HepG2 (cell line): ENCODE results near the gene TENM3.

ENCODE experiments used
- EP300 ChIP-seq, 3 experiments: sonication (generic) in 1 of 3; formaldehyde crosslinking in 1 of 3; IDR thresholded peaks; 2 replicates each; pipeline versions ENCODE4 v1.5.1 to v1.6.1; 2011 to 2020; ENCODE audit warnings: low read depth in 2 of 3, low read length in 2 of 3, borderline replicate concordance in 1 of 3, improper control_type of control experiment in 1 of 3, mild to moderate bottlenecking in 1 of 3, missing genetic modification reagents in 1 of 3, moderate library complexity in 1 of 3
- ETS1 ChIP-seq: sonication (generic); formaldehyde crosslinking; IDR thresholded peaks from 2 replicates; pipeline ENCODE4 v1.4.0; 2020; ENCODE audit warnings: missing genetic modification reagents
- GATAD2A ChIP-seq: IDR thresholded peaks from 2 replicates; pipeline ENCODE4 v1.6.1; 2016
- HOXA5 ChIP-seq: sonication (generic); formaldehyde crosslinking; IDR thresholded peaks from 2 replicates; pipeline ENCODE4 v1.4.0; 2020; ENCODE audit warnings: missing genetic modification reagents
- JARID2 ChIP-seq: sonication (generic); formaldehyde crosslinking; IDR thresholded peaks from 2 replicates; pipeline ENCODE4 v1.8.1; 2023; ENCODE audit warnings: missing genetic modification reagents, inconsistent platforms; ENCODE audit not compliant: insufficient replicate concordance
- PHF21A ChIP-seq: sonication (generic); formaldehyde crosslinking; IDR thresholded peaks from 2 replicates; pipeline ENCODE4 v1.5.0; 2020; ENCODE audit warnings: mild to moderate bottlenecking, missing genetic modification reagents
- SMARCC2 ChIP-seq: fragments of 450-650 bp; IDR thresholded peaks from 2 replicates; pipeline ENCODE4 v1.6.1; 2017; ENCODE audit warnings: antibody characterized with exemption, mild to moderate bottlenecking
- SP4 ChIP-seq: sonication (generic); formaldehyde crosslinking; IDR thresholded peaks from 2 replicates; pipeline ENCODE4 v1.8.1; 2023; ENCODE audit warnings: mild to moderate bottlenecking, missing genetic modification reagents
- ZBTB49 ChIP-seq: sonication (generic); formaldehyde crosslinking; IDR thresholded peaks from 2 replicates; pipeline ENCODE4 v1.4.0; 2020; ENCODE audit warnings: missing genetic modification reagents, borderline replicate concordance
- ZFP36L1 ChIP-seq: sonication (generic); formaldehyde crosslinking; IDR thresholded peaks from 2 replicates; pipeline ENCODE4 v1.8.0; 2022; ENCODE audit warnings: mild to moderate bottlenecking, missing genetic modification reagents, moderate library complexity
- ZNF687 ChIP-seq: sonication (generic); formaldehyde crosslinking; IDR thresholded peaks from 2 replicates; pipeline ENCODE4 v1.5.1; 2020; ENCODE audit warnings: mild to moderate bottlenecking, missing genetic modification reagents, moderate library complexity
- TF ChIP-seq, protein P1 (sequence below): sonication (generic); formaldehyde crosslinking; IDR thresholded peaks from 2 replicates; pipeline ENCODE4 v1.5.0; 2020; ENCODE audit warnings: mild to moderate bottlenecking, missing genetic modification reagents, moderate library complexity
- TF ChIP-seq, protein P2 (sequence below), 2 experiments: sonication (generic) in 1 of 2; formaldehyde crosslinking in 1 of 2; IDR thresholded peaks; 2 replicates each; pipeline versions ENCODE4 v1.5.1 to v1.6.1; 2011 to 2020; ENCODE audit warnings: borderline replicate concordance in 1 of 2, low read depth in 1 of 2, low read length in 1 of 2, mild to moderate bottlenecking in 1 of 2, missing genetic modification reagents in 1 of 2, moderate library complexity in 1 of 2

DNA sequence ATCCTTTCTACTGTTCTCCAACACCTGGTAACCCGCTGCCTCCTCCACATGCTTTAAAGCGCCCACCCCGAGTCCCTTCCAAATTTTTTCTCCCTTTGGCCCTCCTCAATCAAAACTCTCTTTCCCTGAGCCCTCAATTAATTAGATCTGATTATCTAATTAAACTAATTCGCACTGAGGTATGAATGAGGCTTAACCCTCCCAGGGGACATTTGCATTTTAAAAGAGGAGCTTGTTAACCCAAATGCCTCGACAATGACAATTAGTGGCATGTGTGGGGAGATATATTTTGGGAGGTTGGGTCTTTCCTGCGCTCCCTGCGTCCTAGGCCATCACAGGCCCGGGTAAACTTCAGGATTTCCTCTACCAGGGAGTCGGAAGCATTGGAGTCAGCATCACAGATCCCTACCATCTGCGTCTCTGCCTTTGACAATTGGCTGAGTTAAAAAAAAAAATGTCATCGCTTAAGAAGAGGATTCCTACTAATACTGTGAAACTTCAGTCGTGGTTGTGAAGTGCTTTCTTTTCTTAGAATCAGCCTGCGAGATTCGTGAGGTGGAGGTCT, 50.6 kb downstream of the TENM3 start:
- TF ChIP-seq EP300 (IDR thresholded peaks at IDR 0.05; ENCODE audit: low read depth in 2 of 2, low read length in 2 of 2), result no peak
- TF ChIP-seq EP300 (CRISPR knock-in tag; IDR thresholded peaks at IDR 0.05; ENCODE audit: borderline replicate concordance), result no peak
- no peak for TF ChIP-seq ZFP36L1 (CRISPR knock-in tag)
- no peak for TF ChIP-seq JARID2 (CRISPR knock-in tag)
- no peak for TF ChIP-seq SP4
- TF ChIP-seq SMARCC2, result no peak
- no peak for TF ChIP-seq ETS1 (CRISPR knock-in tag)
- TF ChIP-seq PHF21A (CRISPR knock-in tag), result no peak
- no peak for TF ChIP-seq HOXA5 (CRISPR knock-in tag)
- TF ChIP-seq ZNF687 (CRISPR knock-in tag), result no peak
- no peak for TF ChIP-seq GATAD2A (CRISPR knock-in tag)
- TF ChIP-seq, protein P1, sequence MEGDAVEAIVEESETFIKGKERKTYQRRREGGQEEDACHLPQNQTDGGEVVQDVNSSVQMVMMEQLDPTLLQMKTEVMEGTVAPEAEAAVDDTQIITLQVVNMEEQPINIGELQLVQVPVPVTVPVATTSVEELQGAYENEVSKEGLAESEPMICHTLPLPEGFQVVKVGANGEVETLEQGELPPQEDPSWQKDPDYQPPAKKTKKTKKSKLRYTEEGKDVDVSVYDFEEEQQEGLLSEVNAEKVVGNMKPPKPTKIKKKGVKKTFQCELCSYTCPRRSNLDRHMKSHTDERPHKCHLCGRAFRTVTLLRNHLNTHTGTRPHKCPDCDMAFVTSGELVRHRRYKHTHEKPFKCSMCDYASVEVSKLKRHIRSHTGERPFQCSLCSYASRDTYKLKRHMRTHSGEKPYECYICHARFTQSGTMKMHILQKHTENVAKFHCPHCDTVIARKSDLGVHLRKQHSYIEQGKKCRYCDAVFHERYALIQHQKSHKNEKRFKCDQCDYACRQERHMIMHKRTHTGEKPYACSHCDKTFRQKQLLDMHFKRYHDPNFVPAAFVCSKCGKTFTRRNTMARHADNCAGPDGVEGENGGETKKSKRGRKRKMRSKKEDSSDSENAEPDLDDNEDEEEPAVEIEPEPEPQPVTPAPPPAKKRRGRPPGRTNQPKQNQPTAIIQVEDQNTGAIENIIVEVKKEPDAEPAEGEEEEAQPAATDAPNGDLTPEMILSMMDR (CRISPR knock-in tag), result no peak
- TF ChIP-seq, protein P2, sequence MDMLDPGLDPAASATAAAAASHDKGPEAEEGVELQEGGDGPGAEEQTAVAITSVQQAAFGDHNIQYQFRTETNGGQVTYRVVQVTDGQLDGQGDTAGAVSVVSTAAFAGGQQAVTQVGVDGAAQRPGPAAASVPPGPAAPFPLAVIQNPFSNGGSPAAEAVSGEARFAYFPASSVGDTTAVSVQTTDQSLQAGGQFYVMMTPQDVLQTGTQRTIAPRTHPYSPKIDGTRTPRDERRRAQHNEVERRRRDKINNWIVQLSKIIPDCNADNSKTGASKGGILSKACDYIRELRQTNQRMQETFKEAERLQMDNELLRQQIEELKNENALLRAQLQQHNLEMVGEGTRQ (IDR thresholded peaks at IDR 0.05; ENCODE audit: low read depth, low read length), result no peak
- TF ChIP-seq, protein P2 (CRISPR knock-in tag; IDR thresholded peaks at IDR 0.05; ENCODE audit: borderline replicate concordance), result no peak
- TF ChIP-seq ZBTB49, result no peak
